Measurements from ENCODE around the gene WSCD2. TPM values are rescaled to one million over a fixed set of nuclear protein-coding genes. Genes with fewer than 3 reads are reported as not detected.

Gene WSCD2
- total RNA-seq, 3 donors from 2014 or later: 0.53 to 2.0 (median 0.72) TPM

DNA sequence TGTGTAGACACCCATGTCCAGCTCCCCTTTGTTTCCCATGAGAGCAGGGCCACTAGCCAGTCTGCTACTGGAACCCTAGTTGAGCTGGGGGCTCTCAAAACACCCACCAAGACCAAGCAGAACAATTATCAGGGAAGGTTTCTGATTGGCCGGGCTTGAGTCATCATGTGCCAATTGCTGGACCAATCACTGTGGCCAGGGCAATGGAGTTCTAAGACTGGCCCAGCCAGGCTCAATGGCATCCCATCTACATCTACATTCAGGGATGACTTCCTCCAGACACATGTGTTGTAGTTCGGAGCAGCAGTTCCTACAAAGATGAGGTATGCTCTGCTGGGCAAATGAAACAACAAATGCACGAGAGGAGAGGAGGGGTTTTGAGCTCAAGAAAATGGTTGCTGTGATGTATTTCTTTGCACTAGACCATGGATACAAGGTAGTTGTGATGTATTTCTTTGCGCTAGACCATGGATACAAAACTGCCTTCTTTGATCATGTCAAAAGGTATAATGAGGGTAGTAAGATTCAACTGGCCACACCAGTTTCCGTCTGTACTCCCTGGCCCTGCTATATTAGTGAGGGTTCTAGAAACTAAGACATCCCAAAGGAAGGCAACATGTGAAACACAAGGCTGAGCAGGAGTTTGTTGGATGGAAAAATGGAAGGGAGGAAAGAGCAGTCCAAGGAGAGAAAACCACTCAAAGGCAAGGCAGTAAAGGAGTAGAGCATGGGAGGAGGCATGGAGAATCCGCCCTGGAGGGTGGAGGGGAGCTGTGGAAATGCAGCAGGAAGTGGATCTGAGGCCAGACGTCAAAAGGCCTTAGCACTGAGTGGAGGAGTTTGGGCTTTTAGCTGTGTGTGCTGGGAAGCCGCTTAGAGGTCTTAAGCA lies 8.9 kb upstream of the WSCD2 start:
- no peaks in the 10 kb centered on the region for H3K36me3 ChIP-seq (ENCODE audit: low read depth)
- H3K9me3 ChIP-seq: no peaks in the 10 kb centered on the region
- TF ChIP-seq, protein P1, sequence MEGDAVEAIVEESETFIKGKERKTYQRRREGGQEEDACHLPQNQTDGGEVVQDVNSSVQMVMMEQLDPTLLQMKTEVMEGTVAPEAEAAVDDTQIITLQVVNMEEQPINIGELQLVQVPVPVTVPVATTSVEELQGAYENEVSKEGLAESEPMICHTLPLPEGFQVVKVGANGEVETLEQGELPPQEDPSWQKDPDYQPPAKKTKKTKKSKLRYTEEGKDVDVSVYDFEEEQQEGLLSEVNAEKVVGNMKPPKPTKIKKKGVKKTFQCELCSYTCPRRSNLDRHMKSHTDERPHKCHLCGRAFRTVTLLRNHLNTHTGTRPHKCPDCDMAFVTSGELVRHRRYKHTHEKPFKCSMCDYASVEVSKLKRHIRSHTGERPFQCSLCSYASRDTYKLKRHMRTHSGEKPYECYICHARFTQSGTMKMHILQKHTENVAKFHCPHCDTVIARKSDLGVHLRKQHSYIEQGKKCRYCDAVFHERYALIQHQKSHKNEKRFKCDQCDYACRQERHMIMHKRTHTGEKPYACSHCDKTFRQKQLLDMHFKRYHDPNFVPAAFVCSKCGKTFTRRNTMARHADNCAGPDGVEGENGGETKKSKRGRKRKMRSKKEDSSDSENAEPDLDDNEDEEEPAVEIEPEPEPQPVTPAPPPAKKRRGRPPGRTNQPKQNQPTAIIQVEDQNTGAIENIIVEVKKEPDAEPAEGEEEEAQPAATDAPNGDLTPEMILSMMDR (IDR thresholded peaks at IDR 0.05): no peak
- ATAC-seq: no peak
- no peak overlapping the region for H3K4me3 ChIP-seq
- intact Hi-C loops (cut with DNase I, micrococcal nuclease): no loop called here
- DNase-seq: no peak
- no peaks in the 10 kb centered on the region for H3K4me1 ChIP-seq (ENCODE audit: low read depth)

DNA sequence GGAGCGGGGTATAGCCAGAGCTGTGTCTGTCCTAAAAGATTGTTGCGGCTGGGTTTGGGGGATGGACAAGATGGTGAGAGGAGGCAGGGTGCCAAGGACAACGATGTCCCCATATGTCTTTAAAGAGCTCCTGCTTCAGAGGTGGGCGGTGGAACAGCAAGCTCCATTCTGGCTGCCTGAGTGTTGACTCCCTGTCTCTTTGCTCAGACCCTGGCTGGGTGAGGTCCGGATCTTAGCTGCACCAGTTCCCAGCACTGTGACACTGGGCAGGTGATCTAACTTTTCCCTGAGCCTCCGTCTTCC lies 8.3 kb upstream of the WSCD2 start:
- Histone ChIP-seq H3K4me1 (ENCODE audit: low read depth) (no peaks in the 10 kb centered on the region), H3K9me3 (no peaks in the 10 kb centered on the region), H3K36me3 (ENCODE audit: low read depth) (no peaks in the 10 kb centered on the region), H3K4me3 (no peak overlapping the region)
- no peak for ATAC-seq
- TF ChIP-seq, protein P1 (IDR thresholded peaks at IDR 0.05): no peak
- intact Hi-C loops (cut with DNase I, micrococcal nuclease): no loop called here
- DNase-seq: no peak

DNA sequence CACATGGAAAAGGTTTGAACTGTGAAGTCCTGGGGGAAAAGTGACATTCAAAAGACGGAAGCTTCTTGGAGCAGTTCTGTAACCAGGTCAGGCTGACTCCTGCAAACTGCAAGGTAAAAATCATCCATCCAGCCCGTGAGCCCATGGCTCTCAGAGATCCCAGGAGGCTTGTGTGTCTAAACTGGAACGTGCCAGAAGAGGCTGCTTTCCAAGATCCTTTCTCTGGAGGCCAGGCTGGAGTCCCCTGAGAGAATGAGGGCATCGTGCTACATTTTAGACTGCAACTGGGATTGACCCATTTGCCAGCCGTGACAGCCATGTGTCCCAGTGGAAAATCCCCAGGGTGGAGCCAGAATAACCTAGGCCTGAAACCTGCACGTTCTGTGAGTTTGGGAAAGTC lies 7.8 kb upstream of the WSCD2 start:
- DNase-seq (no peak), ATAC-seq (no peak)
- no peak overlapping the region for H3K4me3 ChIP-seq
- H3K4me1 ChIP-seq (ENCODE audit: low read depth): no peaks in the 10 kb centered on the region
- TF ChIP-seq, protein P1 (IDR thresholded peaks at IDR 0.05): no peak
- intact Hi-C loops (cut with DNase I, micrococcal nuclease): no loop called here
- no peaks in the 10 kb centered on the region for H3K36me3 ChIP-seq (ENCODE audit: low read depth)
- H3K9me3 ChIP-seq: no peaks in the 10 kb centered on the region

DNA sequence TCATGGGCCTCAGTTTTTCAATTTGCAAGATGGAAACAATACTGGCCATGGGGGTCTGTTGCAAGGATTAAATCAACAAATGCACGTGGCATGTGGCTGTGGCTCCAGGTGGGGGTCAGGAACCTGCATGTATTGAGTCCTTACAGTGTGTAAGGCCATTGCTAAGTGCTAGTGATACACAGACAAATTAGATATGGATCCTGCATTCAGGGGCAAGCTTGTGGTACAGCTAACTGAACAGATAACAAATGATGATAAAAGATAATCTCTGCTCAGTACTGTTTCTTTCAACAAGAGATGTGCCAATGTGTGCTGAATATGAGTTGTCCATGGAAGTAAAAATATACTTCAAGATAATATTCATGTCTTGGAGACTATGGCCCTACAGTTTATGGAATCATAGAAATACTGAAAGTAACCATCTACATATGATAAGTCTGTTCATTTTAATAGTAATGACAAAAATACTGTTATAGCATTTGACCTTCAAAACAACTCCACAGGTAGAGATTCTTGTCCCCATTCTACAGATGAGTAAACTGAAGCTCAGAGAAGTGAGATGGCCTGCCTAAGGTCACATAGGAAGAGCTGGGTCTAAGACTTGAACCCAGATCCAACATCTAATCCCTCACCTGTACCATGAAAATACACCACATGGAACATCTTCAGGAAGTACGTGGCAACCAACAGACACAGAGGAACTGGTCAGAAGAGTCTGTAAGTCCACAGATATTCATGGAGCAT lies 7.2 kb upstream of the WSCD2 start:
- ATAC-seq: no peak
- TF ChIP-seq, protein P1 (IDR thresholded peaks at IDR 0.05): no peak
- intact Hi-C loops (cut with DNase I, micrococcal nuclease): no loop called here

DNA sequence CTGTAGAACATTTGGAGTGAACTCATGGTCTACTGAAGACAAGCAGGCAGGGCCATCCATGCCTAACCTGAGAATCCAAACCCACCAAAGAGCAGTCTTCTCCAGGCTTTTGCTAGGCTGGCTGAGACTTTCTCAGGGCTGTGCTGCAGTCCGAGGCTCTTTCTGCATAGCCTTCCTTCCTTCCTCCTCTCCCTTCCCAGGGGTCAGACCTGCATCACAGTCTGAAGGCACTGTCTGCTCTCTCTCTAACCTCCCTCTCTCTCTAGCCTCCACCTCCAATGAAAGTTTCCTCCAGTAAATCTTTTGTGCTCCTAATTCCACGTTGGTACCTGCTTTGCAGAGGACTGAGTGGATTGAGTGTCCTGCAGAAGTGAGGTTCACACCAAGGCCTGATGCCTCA lies 6.4 kb upstream of the WSCD2 start:
- TF ChIP-seq, protein P1 (IDR thresholded peaks at IDR 0.05): no peak
- no peak for DNase-seq
- Histone ChIP-seq H3K4me3 (no peak overlapping the region), H3K9me3 (no peaks in the 10 kb centered on the region), H3K36me3 (ENCODE audit: low read depth) (no peaks in the 10 kb centered on the region), H3K4me1 (ENCODE audit: low read depth) (no peaks in the 10 kb centered on the region)
- intact Hi-C loops (cut with DNase I, micrococcal nuclease): no loop called here
- no peak for ATAC-seq

More for the DNA sequence above, 7.2 kb upstream of the WSCD2 start:
- no peak for DNase-seq
- no peaks in the 10 kb centered on the region for H3K4me1 ChIP-seq (ENCODE audit: low read depth)
- no peaks in the 10 kb centered on the region for H3K36me3 ChIP-seq (ENCODE audit: low read depth)
- no peaks in the 10 kb centered on the region for H3K9me3 ChIP-seq
- H3K4me3 ChIP-seq: no peak overlapping the region

Measured in mucosa of descending colon (tissue), 3 donors.